HEK293T (cell line): ENCODE data around the gene HNRNPA0.

Experiments used
- BHLHE40 ChIP-seq: fragments of 450-650 bp; IDR thresholded peaks from 2 replicates; pipeline ENCODE4 v1.6.1; 2016; ENCODE audit warnings: mild to moderate bottlenecking, moderate library complexity, borderline replicate concordance
- ELF4 ChIP-seq: fragments of 450-650 bp; IDR thresholded peaks from 2 replicates; pipeline ENCODE4 v1.6.1; 2017; ENCODE audit warnings: antibody characterized with exemption
- HDGF ChIP-seq: fragments of 450-650 bp; IDR thresholded peaks from 2 replicates; pipeline ENCODE4 v1.6.1; 2017; ENCODE audit warnings: antibody characterized with exemption, borderline replicate concordance
- PKNOX1 ChIP-seq: fragments of 450-650 bp; IDR thresholded peaks from 2 replicates; pipeline ENCODE4 v1.6.1; 2016
- ZNF384 ChIP-seq: fragments of 450-650 bp; IDR thresholded peaks from 2 replicates; pipeline ENCODE4 v1.6.1; 2016

DNA sequence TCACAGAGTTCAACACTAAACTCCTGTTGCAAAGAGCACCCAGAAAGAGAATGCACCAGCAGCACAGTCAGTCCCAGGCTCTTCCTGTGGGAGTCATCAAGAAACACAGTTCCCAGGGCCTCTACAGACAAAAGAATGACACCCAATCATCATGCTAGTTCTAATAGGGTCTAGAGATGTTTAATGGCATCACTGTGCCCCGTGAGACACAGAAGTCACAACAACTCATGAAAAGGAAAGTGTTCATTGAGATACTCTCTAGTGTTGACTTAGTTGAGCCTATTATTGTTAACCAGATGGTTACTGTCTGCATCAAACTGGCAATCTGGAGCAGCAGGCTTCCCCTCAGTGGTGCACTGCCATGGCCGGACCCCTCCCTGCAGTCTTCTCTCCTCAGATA lies 19.8 kb downstream of the HNRNPA0 start:
- TF ChIP-seq PKNOX1 (no peak), BHLHE40 (no peak), ELF4 (no peak), HDGF (no peak), ZNF384 (no peak)
